HG03196 (cell line): ENCODE measurements around the gene TMCO1.
"Not testable (repeated sequence)": the region's sequence is repeated elsewhere in the genome, so short reads cannot be mapped to it uniquely, and the experiment has no call there.

Experiments used
- ATAC-seq: cut with Tn5 transposase; IDR thresholded peaks from one replicate; pipeline ENCODE4 v1.9.1; 2021; ENCODE audit not compliant: unreplicated experiment

The TMCO1 gene

GRCh38 chr1:165747632-165748447 is 20.8 kb downstream of the TMCO1 start:
- ATAC-seq, result no peak

GRCh38 chr1:165744913-165745312 is 23.8 kb downstream of the TMCO1 start:
- ATAC-seq, result not testable (repeated sequence)

GRCh38 chr1:165742194-165742593 is 26.5 kb downstream of the TMCO1 start:
- ATAC-seq, result no peak

GRCh38 chr1:165738794-165739193 is 29.9 kb downstream of the TMCO1 start:
- peak; percentile 91 for ATAC-seq

GRCh38 chr1:165737196-165737595 is 31.5 kb downstream of the TMCO1 start:
- no peak for ATAC-seq

GRCh38 chr1:165734906-165735305 is 33.8 kb downstream of the TMCO1 start:
- ATAC-seq, result no peak

GRCh38 chr1:165726841-165727240 is 41.8 kb downstream of the TMCO1 start:
- no peak for ATAC-seq

GRCh38 chr1:165726169-165726568 is 42.5 kb downstream of the TMCO1 start:
- ATAC-seq, result no peak

- ATAC-seq, result no peak
These were observed 50.7 kb downstream of the TMCO1 start for GRCh38 chr1:165717918-165718515.

- not testable (repeated sequence) for ATAC-seq
These were observed 52.2 kb downstream of the TMCO1 start for GRCh38 chr1:165716265-165717051.

- ATAC-seq, result no peak
These were observed 55.9 kb downstream of the TMCO1 start for GRCh38 chr1:165712764-165713163.

GRCh38 chr1:165707984-165708706 is 60.5 kb downstream of the TMCO1 start:
- ATAC-seq, result no peak

GRCh38 chr1:165703648-165704047 is 65.0 kb downstream of the TMCO1 start:
- ATAC-seq, result no peak

GRCh38 chr1:165701922-165702321 is 66.7 kb downstream of the TMCO1 start:
- ATAC-seq, result not testable (repeated sequence)

- ATAC-seq, result no peak
These were observed 69.1 kb downstream of the TMCO1 start for GRCh38 chr1:165699577-165699976.

GRCh38 chr1:165698761-165699052 is 70.0 kb downstream of the TMCO1 start:
- no peak for ATAC-seq

GRCh38 chr1:165697881-165698760 is 70.5 kb downstream of the TMCO1 start, which contains the start of gene ALDH9A1:
Gene ALDH9A1, minus strand, starts transcription at chr1:165698562. Its CDS starts 4 bp downstream, at chr1:165698558.
- peak; percentile 94 for ATAC-seq

GRCh38 chr1:165697491-165697880 is 71.2 kb downstream of the TMCO1 start:
- ATAC-seq, result no peak

- no peak for ATAC-seq
These were observed 72.0 kb downstream of the TMCO1 start for GRCh38 chr1:165696625-165697100.

- ATAC-seq, result no peak
These were observed 73.6 kb downstream of the TMCO1 start for GRCh38 chr1:165695031-165695430.
